Stimulated activated CD8-positive, alpha-beta memory T cell treated with anti-CD3 and anti-CD28 coated beads, Interleukin-7, amount 100 ng/mL, for 4 hours (primary cell): ENCODE data around the gene PSMB2.

ENCODE experiments used
- DNase-seq, 2 donors: peaks; one replicate each; pipeline ENCODE4 v3.0.0-alpha.2; 2020; ENCODE audit warnings: low read depth in 2 of 2

Gene PSMB2

DNA sequence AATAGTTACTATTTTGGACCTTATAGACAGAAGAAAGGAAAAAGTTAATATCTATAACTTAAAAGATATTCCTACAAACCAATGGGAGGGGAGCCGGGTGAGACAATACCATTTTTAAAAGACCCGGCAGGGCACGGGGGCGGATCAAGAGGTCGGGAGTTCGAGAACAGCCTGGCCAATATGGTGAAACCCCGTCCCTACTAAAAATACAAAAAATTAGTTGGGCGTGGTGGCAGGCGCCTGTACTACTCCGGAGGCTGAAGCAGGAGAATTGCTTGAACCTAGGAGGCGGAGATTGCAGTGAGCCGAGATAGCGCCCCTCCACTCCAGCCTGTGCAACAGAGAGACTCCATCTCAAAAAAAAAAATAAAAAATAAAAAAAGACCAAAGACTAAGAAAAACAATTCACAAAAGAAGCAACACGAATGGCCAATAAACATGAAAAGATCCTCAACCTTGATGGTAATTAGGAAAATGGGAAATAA is 1.2 kb upstream of the PSMB2 start:
- no peak for DNase-seq

DNA sequence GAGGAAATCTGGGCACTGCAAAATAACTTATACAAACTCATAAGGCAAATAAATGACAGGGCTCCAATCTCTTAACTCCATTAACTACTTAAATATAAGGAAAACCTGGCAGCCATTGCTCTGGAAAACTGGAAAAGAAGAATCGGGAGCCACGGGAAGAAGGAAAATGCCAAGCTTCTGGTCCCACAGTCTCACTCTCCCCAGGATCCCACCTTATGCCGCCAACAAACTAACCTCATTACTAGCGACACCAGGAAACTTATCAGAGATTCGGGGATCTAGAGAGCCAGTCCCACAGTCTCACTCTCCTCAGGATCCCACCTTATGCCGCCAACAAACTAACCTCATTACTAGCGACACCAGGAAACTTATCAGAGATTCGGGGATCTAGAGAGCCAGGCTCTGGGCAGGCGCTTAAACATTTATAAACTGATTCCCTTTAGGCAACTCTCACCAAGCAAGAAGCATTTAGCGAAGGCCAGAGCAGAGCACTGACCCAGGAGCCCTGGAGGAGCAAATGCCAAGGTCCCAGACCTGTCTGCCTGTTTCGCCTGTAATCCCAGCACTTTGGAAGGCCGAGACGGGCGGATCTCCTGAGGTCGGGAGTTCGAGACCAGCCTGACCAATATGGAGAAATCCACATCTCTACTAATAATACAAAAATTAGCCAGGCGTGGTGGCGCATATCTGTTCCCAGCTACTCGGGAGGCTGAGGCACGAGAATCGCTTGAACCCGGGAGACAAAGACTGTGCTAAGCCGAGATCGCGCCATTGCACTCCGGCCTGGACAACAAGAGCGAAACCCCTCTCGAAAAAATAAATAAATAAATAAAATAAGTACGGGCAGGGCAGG is 720 bp downstream of the PSMB2 start:
- DNase-seq, result no peak

DNA sequence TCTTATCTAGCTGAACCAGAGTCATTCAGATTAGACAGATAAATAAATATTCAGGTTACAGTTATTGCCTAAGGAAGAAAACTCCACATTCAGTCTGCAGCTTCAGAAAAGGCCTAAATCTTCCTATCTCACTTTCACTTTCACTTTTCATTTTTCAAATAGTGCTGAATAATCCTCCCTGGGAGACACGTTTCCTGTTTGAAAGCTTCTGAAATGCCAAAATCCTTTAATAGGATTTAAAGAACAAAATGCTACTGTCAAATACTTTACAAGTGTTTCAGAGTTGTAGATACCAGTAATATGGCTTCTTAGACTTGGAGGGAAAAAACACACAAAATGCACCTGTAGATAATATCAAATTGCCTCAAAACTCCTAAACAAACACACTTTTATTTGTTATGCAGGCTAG is 3.9 kb downstream of the PSMB2 start:
- no peak for DNase-seq

DNA sequence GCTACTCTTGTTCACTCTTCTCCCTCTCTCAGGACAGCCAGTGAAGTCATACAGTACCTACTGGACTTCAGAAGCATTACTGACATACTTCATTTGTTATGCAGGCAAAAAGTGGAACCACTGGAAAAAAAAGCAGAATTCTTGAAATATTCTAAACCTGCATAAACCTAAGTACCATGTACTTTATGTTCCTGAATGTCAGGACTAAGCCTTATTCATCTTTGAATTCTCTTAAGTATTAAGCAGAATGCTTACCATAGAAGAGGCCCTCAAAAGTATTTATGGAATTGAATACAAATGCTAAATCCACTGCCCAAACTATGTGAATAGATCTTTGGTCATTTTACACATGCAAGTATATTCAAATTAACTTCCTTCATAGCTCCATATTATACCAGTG is 7.8 kb downstream of the PSMB2 start:
- DNase-seq, result no peak

DNA sequence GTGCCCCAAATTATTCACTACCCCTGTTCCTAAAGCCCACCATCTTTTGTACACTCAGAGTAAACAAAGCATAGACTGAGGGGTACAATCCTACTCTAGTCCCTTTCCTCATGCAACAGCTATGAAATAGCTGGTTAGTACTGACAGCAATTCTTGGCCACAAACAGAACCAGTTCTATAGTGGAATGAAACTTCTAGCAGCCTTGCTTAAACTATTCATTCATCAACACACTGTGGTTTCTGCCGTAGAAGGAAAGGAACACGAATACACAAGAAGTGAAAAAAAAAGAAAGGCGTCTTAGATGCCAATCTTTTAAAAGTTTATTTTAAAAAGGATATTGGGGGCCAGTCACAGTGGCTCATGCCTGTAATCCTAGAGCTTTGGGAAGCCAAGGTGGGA is 9.9 kb downstream of the PSMB2 start:
- no peak for DNase-seq

DNA sequence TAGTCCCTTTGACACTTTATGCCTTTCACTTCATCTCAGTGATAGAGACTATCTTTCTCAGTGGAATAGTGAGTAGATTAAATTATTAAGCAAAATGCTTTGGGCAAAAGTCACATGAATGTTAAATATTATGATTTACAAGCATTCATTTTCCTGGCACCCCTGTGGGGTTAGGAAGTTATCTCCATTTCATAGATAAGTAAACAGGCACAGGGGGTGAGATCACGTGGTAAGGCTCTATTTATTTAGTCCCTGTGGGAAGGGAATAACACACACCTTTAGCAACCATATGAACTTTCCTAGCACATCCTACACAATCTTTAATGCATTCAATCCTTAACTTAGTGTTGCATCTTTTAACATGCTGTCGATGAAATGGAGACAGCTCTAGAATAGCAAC is 12.3 kb downstream of the PSMB2 start:
- DNase-seq, result no peak

DNA sequence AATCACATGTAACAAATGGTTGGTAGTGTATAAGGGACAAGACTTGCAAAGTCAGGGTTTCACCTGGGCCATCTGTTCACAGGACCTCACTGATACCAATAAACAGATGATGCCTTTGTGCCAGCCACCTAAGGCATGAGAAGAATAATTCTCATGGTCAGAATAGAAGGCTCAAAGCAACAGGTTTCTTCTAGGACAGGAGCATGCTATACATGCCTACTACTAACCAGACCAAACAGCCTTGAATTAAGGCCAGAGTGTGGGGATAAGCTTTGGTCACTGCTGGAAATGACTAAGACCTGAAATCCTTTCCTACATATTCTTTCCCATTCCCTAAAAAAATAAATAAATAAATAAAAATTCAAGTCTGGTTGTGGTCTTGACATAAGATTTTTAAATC is 17.5 kb downstream of the PSMB2 start:
- no peak for DNase-seq

DNA sequence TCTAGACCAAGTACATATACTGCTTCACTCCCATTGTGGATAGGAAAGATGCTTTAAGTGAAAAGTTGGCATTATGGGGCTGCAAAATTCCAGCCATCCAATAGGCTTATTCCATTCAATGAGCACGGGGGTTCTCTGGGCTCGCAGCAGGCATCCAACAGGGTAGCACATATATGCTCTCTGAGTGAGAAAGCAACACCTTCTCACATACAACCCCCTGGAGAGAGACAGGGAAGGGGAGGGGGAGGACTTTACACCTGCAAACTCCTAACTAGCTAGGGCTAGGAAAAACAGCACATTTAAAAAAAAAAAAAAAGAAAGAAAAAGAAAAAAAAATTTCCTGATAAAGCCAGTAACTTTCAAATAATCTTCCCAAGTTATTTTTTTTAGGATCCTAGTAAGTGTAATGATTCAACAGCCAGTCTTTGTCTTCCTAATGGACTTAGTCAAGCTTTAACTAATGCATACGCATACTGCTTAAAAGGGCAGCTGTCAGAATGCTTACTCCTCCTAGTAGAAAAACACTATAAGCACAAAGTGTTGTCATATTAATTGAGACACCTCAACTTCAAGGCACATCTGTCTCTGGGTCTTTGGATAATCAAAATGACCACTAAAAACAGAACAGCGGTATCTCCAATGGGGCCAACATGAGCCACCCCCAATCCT is 18.7 kb downstream of the PSMB2 start:
- no peak for DNase-seq

DNA sequence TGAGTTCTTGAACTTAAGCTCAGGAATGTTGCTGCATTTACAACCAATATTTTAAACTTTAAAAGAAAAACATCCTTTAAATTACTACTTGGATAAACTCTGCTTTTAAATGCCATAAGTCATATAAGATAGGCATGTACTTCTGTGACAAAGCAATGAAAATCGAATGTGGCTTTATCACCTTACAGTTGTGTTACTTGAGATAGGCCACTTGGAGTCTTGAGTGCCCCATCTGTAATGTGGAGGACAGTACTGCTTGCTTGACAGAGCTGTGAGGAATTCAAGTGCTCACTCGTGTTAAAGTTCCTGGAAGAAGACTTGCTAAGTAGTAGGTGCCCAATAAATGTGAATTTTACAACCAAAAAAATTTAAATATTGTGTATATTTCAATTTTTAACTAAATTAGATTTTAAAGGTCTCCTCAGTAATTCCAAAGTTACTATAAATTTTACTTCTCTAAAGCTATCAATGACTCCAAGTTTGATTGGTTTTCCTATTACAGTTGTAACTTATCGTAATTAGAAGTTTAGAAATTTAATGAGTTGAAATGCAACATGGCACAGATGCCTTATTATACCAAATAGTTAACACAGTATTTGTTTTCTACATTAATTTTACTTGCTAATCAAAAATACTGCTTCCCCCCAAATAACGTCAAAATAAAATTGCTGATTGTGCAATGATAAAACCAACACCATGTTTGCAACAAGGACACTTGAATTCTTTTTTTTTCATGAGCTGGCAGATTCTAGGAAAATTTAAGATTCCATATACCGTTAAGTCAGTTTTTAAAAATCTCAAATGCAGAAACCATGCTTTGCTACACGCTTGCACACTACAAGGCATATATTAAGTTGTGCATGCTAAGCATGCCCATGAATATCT is 21.8 kb downstream of the PSMB2 start:
- DNase-seq, result no peak

DNA sequence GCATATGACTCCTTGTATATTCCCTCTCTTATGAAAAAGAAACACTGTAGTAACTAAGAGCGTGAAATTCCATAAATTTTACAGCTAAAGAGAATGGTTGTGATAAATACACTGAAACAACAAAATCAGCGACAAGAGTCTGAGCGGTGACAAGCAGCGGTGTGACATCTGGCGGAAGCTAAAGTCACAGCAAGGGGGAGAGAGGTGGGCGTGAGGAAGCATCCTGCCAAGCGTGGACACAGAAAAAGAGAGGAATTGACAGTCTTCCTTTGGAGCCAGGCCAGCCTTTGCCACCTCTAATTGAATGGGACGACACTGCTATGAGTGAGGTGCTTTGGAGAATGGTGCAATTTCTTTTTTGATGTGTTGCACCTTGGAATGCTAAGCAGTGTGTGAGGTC is 25.9 kb downstream of the PSMB2 start:
- no peak for DNase-seq

DNA sequence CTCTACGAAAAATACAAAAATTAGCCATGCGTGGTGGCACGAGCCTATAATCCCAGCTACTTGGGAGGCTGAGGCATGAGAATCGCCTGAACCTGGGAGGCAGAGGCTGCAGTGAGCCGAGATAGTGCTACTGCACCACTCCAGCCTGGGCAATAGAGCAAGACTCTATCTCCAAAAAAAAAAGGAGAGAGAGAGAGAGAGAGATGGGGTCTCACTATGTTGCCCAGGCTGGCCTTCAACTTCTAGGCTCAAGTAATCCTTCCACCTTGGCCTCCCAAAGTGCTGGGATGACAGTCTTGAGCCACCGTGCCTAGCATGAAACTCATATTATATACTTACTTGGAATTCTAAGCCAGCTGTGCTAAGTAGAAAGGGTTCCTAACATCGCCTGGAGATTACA is 29.7 kb downstream of the PSMB2 start:
- DNase-seq, result no peak

DNA sequence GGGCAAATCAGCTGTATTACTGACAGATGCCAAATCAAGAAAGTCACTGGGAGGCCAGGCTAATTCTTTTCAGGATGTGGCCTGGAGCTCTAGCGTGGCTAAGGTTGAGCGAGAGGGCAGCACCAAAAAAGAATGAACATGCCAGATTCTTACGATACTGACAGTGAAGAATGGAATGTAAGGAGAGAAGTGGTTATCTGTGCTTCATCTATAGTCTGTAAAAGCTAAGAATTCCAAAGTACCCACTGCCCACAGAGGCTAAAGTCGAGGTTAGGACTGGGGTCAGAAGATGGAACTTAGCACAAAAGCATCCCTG is 35.5 kb downstream of the PSMB2 start:
- DNase-seq, result no peak

DNA sequence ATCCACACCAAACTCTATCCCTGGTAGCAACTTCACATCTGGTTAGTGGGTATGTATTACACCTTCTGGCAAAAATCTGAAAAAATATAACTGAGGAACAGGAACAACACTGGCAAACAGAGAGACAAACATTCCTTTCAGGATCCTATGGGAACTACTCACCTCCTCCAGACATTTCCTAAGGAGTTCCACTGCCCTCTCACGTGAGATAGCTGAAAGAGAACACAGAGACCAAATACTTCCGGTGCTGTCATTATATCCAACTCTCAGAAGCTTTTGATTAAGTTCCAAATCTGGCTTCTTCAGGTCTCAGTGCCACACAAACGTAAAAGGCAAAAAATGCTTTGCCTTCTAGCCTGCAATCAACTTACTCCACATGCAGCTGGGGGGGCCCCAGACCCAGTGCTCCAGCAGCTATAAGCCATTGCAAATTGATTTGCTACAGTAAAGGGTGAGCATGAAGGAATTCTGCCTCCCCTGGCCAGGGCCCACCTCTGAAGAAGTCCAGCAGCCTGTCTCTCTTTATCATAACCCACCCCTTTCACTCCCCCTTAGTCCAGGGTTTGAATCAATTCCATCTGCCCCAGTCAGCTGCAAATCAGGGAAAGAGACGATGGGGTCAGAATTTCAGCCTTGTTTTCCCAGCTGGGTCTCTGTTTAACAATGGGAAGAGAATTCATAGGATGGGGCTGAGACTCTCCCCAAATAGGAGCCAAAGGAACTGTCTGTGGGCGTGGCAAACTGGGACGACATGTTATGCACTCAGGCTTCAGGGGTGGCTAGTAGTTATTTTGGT is 36.1 kb downstream of the PSMB2 start:
- no peak for DNase-seq

DNA sequence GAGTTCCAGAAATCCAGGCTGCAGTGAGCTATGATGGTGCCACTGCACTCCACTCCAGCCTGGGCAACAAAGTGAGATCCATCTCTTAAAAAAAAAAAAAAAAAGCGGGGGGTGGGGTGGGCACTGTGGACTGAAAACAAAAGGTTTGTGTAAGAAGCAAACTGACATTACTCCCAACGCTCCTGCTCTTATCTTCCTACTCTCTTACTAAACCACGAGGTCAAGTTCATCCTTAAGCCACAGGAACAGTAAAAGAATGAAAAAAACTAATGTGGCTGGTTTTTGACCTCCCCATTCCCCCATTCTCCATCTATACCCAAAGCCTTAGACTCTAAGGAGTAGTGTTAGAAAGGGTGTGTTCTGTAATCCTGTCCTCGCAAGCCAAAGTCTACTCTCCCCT is 37.4 kb downstream of the PSMB2 start:
- no peak for DNase-seq

DNA sequence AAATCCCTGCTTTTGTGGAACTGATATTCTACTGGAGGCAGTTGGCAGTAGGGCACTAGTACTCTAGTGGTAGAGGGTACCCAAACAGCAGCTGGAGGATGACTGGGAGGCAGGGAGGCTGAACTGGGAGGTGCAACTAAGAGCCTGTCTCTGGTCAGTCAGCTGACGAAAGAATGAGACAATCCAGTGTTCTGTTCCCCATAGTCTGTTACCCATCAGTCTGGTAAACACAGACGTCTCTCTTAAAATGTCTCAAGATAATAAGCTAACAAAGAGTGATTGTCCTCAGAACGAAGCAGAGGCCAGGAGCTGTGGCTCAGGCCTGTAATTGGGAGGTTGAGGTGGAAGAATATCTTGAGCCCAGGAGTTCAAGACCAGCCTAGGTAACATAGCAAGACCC is 37.9 kb downstream of the PSMB2 start:
- DNase-seq, result no peak

DNA sequence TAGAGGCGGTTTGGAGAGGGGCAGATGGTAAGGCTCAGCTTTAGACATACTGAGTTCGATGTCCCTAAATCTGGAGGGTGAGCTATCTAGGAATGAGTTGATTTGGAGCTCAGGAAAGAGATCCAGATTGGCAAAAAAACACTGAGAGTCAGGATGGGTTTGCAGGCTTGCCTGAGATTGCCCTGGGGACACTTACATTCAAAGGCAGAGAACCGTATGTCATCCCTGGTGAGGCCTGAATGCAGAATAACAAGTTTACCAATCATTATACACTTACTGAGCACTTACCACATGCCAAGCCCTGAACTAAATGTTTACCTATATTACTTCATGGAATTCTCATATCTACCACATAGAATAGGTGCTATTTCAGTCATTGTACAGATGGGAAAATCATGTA is 40.7 kb downstream of the PSMB2 start:
- DNase-seq, result no peak

DNA sequence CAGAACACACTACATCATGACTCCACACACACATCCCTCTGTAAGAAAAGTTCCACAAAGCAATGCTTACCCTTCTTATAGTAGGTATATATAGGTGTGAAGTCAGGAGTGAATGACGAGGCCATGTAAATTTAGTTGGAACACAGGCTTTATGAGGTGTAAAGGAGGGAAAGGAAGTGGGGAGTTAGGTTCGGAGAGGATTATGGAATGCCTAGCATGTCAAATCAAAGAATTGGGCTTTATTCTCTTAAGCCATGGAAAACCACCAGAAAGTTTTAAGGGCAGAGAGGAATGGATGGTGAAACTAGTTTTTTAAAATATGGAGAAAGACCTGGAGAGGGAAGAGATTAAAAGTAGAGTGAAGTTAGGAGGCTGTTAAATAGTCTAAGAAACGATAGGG is 41.9 kb downstream of the PSMB2 start:
- no peak for DNase-seq

DNA sequence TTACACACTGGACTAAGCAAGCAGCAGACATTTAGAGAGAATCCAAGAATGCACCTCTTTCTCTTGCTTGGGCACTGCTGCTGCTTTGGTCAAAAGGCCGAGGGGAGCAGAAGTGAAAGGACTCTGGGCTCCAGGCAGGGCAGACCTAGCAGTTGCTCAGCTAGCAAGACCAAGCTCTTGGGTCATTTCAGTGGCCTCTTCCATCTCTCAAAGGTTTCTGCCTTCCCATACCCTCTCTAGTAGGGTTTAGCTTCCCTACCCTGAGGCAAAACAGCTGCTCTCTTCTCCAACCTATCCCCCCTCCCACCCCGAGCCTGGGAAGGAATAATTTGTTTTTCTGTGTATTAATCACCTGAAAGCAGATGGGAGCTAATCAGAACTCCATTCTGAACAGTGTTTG is 42.4 kb downstream of the PSMB2 start:
- no peak for DNase-seq

DNA sequence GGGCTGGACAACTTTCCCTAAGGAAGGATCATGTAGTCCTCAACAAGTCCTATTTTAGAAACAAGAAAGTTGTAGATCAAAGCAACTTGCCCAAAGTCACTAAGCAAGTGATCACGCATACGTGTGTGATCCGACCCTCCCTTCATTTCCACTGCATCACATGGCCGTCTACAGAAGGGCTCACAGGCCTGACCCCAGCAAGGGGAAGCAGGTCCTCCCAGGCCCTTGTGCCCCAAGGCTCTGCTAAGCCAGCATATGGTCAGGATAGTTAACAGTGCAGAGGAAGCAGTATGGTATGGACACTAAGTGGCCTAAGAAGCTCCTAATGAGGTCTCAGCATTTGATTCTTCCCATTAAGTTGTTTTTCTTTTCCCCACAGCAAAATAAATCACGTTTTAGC is 43.5 kb downstream of the PSMB2 start:
- no peak for DNase-seq

DNA sequence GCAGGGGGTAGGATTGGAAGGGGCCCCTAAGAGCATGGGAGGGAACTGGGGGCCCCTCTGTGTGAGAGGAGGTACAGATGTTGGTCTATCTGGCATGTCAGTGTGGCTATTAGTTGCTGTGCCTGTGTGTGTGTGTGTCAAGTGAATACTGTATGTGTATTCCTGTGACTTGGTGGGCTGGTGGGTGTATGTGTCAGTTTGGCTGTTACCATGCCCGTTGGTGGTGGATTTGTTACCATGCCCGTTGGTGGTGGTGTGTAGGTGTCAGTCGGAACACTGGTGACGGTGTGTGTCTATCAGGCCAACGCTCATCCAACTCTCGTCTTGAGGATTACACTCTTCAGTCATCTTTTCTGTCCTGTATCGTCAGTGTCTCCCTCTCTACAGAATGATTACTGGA is 45.6 kb downstream of the PSMB2 start:
- DNase-seq, result no peak

DNA sequence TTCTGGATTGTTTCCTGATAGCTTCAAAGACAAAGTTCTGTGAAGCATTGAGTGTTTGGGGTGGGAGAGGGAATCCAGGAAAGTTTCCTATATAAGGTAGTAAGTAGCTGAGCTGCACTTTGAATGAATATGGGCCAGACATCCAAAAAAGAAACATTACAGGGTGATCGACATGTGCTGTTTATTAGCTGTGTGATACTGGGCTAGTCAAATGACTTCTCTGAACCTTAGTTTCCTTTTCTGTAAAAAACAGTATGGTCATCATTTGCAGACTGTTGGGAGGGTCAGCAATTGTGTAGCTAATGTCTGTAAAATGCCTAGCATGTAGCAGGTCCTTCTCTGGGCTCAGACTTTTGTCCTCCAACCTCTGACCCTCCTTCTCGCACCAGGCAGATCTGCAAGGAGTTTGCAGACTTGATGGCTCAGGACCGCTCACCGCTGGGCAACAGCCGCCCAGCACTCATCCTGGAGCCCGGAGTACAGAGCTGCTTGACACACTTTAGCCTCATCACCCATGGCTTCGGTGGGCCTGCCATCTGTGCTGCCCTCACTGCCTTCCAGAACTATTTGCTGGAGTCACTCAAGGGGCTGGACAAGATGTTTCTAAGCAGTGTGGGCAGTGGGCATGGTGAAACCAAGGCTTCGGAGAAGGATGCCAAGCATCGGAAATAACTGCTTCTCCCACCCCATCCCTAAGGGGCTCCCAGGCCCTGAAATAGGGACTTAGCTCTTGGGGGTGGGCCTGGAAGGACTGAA is 47.1 kb downstream of the PSMB2 start:
- DNase-seq, result no peak
